Measurements from ENCODE around the gene PRUNE1.

PRUNE1 gene

DNA sequence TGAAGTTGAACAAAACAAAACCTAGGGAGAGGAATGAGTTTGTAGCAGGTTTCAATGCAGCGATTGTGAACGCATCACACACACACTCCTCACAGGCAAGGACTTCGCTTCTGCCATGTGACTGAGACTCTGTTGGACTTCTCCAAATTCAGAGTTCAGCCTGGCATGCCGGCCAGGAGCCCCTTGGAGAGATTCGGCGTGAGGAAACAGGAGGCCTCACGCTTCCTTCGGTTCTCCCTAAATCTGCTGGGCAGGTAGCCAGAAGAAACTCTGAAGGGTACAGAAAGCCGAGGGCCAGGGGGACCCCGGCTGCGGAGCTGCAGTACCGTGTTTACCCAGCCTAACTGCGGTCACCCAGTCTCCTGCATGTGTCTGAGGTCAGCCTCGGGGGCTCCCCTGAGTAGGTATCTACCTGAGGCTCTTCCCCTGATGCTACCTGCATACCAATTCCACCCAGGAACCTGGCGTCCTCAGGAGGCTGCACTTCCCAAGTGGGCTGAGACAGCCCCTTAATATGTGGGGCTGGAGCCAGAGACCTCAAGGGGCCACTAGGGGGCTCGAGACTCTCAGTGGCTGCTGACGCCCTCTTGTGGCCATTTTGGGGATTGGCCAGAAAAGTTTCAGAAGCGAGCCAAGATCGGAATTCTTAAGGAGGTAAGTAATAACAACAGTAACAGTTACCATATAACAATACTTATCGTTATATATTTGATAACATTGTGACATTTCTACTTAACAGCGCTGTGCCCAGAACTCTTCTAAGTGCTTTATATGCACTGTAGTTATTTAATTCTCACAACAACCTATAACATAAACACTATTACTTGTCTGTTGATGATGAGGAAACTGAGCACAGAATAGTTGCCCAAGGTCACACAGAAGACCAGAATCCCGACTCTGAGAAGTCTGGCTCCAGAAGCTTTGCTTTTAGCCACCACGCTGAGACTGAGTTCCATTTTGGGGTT, 28.9 kb upstream of the PRUNE1 start:
- peak; percentile 90 to 93 for DNase-seq

DNA sequence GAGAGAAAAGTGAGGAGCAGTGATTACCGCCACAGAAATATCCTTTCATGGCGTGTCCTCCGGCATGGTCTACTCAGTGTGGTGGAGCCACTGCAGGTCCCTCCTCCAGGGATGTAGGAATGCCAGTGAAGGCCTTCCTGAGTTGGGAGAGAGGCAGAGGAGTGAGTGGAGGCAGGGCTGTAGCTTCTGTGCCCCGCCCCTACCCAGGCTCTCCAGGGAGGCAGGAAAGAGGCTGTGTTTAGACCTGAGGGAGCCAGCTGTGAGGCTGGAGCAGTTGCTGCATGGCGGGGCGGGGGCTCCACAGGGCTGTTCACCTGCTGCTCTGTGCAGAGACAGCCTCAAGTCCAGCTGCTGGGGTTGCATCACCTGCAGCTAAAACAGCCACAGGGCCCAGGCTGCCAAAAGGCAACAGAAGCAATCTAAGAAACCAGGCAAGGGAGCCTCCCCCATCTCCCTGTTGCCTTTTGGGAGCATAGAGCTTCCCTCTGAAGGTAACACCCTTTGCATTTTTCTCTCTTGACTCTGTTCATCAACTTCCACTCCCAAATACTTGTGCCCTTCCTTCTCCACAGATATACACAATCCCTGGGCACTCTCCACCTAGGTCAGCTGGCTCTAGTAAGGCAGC, 27.0 kb upstream of the PRUNE1 start:
- DNase-seq: no peak

GRCh38 chr1:150981805-150982712, 26.2 kb upstream of the PRUNE1 start, which contains the start of gene ANXA9:
Gene ANXA9 (plus strand): TSS chr1:150982292. CDS start chr1:150983106, 814 bp downstream.
- no peak for DNase-seq

DNA sequence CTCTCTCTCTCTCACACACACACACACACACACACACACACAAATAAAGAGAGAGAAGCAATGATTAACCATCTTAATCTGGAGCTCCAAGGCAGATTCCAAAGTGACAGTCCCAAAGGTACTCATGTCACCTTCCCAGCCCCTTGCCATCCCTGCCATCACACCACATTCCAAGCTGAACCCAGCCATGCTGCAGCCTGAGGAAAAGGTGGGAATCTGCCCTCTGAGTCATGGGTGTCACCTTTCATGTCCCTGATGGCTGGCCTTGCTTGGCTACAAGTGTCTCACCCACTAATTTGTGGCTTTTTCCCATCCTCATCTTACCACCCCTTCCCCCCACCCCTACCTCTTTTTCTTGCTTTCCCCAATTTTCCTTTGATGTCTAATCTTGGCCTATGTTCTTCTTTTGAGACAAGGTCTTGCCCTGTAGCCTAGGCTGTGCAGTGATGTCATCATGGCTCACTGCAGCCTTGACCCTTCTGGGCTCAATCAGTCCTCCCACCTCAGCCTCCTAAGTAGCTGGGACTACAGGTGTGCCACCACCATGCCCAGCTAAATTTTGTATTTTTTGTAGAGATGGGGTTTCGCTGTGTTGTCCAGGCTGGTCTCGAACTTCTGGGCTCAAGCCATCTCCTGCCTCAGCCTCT, 22.9 kb upstream of the PRUNE1 start:
- no peak for DNase-seq

GRCh38 chr1:150987924-150988323, 20.3 kb upstream of the PRUNE1 start:
- DNase-seq: no peak

GRCh38 chr1:150992626-150993025, 15.6 kb upstream of the PRUNE1 start:
- no peak for DNase-seq

- DNase-seq: no peak
Measured at GRCh38 chr1:150994248-150994647, 14.0 kb upstream of the PRUNE1 start.

- DNase-seq: no peak
Measured at GRCh38 chr1:150995460-150995859, 12.8 kb upstream of the PRUNE1 start.

- peak in 1 of 2 donors; percentile 40 for DNase-seq
Measured at GRCh38 chr1:150995896-150996295, 12.4 kb upstream of the PRUNE1 start.

- DNase-seq: no peak
Measured at GRCh38 chr1:150997126-150997872, 10.9 kb upstream of the PRUNE1 start.

GRCh38 chr1:150997949-150998348, 10.3 kb upstream of the PRUNE1 start:
- no peak for DNase-seq

DNA sequence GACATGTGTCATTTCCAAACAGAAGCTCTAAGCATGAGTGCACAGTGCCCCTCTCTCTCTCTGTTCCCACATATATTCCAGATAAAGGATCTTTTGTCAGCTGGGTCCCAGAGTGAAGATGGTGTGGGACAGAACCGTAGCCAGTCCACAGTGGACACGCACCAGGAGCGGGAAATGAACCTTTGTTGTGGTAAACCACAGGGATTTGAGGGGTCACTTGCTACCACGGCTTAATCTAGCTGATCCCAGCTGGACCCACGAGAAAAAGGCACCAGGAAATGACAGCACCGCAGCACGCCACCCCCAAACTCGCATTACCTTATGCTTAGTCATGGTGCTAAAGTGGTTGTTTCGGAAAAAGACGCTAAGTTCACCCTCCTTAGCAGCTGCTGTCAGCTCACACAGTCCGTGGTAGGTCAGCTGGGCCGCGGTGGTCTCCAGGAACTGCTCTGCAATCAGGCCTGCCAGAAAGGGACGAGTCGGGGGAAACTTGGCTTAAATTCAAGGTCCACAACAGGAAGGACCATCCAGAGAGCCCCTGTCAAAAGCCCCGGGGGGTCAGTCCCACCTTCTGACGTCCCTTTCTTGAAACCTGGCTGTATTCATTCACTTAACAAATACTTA, 9.1 kb upstream of the PRUNE1 start:
- DNase-seq: peak; percentile 27 to 33

DNA sequence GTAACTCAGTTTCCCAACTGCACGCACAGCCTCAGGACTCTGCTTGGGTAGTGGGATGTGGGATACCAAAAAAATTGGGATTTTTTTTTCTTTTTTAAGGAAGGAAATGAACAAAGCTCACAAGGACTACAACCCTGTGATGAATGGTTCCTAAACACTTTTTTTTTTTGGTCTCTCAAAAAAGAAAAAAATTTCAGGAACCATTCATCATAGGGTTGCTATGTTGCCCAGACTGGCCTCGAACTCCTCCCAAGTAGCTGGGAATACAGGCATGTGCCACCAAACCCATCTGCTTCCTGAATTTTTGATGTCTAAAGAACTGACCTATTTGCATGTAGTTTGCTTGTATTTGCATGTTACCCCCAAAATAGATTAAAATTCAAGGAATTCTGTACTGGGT, 8.3 kb upstream of the PRUNE1 start:
- no peak for DNase-seq

DNA sequence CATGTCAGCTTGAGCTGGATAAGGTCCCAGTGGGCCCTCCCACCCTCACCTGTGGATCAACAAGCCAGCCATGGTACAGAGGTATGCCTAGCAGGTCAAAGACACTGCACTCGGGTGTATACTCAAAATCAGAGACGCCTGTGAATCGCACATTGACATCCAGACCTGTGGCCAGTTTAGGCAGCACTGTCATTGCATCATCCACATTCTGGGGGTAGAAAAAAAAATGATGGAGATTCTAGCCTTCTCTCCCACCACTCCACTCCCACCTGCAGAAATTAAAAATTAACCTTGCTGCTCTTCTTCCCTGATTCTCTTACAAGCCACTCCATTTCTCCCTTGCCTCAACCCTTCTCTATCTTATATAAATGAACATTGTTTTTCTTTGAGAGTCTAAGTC, 7.8 kb upstream of the PRUNE1 start:
- DNase-seq: no peak

DNA sequence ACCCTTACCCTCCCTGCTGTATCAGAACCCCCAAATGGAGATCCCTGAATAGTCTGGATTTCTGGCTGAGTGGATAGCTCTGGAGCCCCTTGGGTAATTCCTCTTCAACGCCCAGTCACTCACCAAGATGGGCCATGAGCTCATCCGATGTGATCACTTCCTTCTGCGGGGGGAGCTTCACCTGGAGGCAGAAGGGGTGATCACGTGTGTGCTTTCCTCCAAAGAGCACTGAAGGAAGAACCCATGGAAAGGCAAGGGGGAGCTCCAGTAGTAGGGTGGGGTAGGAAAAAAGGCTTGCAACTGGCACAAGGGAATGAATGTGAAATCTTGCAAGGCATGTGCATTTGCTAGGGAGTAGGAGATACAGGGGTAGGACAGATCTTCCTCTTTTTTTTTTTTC, 6.6 kb upstream of the PRUNE1 start:
- no peak for DNase-seq

GRCh38 chr1:151002051-151002450, 6.2 kb upstream of the PRUNE1 start:
- no peak for DNase-seq

DNA sequence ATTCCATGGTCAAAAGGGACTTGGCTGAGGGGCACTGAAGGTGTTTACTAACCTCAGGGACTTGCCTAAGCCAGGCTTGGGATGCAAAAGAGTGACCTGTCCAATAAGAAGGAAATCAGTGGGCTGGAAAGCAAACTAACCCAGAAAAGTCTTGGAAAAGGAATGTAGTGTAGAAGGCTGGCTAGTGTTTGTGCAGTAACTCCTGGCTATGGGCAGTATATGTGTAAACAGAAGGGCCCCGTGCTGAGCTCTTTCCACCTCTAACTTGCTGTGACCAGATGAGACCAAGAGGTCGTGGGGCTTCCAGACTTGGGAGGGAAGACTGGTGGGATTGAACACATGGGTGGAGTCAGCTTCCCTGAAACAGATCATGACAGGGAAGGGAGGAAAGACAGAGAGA, 5.6 kb upstream of the PRUNE1 start:
- no peak for DNase-seq

GRCh38 chr1:151003180-151003579, 5.1 kb upstream of the PRUNE1 start:
- no peak for DNase-seq

GRCh38 chr1:151005729-151006319, 2.4 kb upstream of the PRUNE1 start:
- no peak for DNase-seq

DNA sequence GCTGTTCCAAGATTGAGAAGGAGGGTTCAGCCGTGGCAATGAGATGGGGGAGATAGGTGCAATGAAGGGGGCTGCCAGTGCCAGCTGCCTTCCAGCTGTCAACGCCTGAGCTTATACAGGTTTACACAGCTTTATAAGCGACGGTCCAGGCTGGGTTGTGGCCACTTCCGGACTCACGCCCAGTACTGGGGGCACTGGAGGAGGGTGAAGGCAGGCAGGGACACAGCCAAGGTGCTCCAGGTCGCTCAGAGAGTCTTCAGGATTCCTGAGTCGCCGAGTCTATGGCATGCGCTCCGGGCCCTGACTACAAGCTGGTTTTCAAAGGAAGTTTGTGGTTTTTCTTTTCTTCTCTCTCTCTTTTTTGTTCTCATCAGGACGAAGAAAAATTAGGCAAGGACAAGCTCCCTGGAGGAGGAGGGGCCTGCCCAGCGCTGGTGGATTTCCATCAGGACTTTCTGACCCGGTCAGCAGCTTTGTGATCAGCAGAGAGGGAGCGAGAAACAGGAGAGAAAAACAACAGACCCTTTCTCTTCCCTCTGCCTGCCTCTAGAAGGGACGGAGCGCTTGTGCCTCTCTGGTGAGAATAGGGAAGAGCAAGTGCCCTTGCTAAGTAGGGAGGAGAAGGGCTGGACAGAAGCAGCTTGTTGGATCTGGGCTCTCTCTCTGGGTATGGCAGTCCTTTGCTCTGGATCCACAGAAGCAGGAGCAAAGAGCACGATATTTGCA, 1.8 kb upstream of the PRUNE1 start, which contains the start of gene MINDY1:
TSS of gene MINDY1 (minus strand) at position 576 of the 726 bp plus-strand sequence. CDS start 4,285 bp downstream, outside the sequence.
- DNase-seq: peak; percentile 33 to 42

Data from stimulated activated CD4-positive, alpha-beta T cell treated with anti-CD3 and anti-CD28 coated beads, Interleukin-2, amount 100 ng/mL, for 24 hours (primary cell).